HG03457 (cell line): ENCODE measurements around the gene SLC17A7.
"Not testable (repeated sequence)": the region's sequence is repeated elsewhere in the genome, so short reads cannot be mapped to it uniquely, and the experiment has no call there.

ENCODE experiments used
- ATAC-seq: cut with Tn5 transposase; IDR thresholded peaks from one replicate; pipeline ENCODE4 v1.9.1; 2021; ENCODE audit warnings: moderate number of reproducible peaks; ENCODE audit not compliant: unreplicated experiment

The SLC17A7 gene

DNA sequence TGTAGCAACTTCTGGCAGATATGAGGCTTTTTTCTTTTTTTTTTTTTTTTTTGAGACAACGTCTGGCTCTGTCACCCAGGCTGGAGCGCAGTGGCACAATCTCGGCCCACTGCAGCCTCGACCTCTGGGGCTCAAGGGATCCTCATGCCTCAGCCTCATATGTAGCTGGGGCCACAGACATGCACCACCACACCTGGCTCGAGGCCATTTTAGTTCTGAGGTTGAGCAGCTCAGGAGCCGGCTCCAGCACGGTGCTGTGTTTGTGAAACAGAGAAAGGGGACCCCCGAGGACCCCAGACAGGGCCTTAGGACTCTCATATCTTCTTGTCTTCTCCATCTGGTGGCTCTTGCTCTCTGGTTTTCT is 29.3 kb upstream of the SLC17A7 start:
- ATAC-seq: no peak

DNA sequence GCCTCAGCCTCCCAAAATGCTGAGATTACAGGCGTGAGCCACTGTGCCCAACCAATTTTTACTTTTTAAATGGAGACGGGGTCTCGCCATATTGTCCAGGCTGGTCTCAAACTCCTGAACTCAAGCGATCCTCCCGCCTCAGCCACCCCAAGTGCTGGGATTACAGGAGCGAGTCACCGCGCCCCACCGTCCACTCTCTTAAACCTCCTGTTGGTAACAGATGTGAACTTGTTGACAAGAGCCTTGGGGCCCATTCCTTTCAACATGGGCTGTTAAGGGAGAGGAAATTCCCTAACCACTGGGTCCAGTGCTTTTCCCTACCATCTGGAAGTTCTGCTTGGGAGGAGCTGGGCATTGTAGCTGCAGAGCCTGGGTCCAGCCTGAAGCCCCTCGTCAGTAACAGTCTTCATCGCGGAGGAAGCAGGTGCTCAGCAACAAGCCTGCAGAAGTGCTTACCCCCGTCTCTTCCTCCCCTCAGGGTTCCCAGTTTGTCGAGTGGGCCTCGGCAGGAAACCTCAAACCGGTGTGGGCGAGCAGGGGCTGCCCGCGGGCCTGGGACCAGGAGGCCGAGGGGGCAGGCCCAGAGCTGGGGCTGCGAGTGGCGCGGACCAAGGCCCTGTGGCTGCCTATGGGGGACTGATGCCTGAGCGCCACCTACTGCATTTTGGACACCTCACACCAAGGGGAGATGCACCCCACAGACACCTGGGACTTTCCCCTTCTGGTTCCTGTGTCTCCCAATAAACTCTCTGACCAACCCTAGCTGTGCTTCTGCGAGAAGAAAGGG is 28.7 kb upstream of the SLC17A7 start:
- peak; percentile 43 for ATAC-seq

DNA sequence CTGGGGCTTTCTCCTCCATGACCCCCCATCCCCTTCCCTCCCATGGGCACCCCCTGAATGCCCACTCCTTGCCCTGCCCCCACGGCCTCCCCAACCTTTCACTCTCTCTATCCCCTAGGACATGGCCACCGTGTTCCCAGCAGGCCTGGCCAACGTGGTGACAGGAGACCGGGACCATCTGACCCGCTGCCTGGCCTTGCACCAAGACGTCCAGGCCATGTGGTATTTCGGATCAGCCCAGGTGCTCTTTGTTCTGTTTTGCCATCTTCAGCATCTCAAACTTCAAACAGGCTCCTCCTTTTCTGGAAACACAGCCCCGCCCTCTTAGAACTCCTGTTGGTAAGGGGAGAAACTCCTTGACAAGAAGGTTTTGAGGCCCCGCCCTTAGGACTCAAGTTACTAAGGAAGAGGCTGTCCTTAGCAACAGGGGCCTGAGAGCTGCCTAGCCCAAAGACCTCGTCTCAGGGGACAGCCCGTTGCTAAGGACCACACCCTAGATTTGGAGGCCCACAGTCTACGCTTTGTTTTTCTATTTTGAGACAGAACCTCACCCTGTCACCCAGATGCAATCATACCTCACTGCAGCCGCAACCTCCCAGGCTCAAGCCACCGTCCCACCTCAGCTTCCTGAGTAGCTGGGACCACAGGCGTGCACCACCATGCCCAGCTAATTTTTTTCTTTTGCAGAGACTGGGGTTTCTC is 27.6 kb upstream of the SLC17A7 start:
- no peak for ATAC-seq

DNA sequence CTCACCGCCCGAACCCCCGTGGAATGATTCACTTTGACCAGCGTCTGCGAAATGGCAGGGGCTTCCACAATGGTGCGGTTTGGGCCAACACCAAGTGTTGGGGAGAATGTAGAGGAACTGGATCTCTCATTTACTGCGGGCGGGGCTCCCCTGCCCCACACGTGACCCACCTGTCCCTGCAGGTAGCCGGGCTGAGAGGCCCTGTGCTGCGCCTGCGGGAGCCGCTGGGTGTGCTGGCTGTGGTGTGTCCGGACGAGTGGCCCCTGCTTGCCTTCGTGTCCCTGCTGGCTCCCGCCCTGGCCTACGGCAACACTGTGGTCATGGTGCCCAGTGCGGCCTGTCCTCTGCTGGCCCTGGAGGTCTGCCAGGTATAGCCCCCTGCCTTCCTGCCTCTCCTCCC is 26.9 kb upstream of the SLC17A7 start:
- no peak for ATAC-seq

DNA sequence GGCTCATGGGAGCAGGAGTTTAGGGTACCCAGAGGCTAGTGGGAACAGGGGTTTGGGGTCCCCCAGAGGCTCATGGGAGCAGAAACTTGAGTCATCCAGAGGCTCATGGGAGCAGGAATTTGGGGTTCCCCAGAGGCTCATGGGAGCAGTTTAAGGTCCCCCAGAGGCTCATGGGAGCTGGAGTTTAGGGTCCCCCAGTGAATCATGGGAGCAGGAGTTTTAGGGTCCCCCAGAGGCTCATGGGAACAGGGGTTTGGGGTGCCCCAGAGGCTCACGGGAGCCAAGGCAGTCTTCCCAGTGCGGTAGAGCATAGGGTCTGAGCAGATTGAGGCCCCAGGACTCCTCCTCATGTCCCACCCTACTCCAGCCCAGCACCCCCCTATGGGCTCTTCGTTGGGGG is 24.0 kb upstream of the SLC17A7 start:
- no peak for ATAC-seq

DNA sequence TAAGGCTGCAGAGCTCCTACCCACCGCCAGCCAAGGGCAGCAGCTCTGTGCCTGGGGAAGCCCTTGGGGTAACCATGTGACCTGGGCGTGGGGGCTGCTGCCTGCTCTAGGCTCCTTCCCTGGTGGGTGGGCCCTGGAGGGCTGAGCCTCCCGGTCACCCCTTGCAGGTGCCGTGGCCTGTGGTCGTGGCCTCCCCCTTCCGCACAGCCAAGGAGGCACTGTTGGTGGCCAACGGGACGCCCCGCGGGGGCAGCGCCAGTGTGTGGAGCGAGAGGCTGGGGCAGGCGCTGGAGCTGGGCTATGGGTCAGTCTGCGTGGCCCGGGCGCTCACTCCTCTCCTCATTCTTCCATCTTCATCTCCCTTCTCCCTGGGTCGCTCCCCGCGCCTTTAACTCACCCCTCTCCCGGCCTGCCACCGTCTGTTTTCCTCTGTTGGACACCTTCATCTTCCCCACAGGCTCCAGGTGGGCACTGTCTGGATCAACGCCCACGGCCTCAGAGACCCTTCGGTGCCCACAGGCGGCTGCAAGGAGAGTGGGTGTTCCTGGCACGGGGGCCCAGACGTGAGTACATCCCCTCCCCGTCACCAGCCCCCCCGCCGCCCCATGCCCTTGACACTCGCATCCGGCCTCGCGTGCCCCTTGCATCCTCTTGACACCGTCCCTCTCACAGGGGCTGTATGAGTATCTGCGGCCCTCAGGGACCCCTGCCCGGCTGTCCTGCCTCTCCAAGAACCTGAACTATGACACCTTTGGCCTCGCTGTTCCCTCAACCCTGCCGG is 22.8 kb upstream of the SLC17A7 start:
- ATAC-seq: no peak

DNA sequence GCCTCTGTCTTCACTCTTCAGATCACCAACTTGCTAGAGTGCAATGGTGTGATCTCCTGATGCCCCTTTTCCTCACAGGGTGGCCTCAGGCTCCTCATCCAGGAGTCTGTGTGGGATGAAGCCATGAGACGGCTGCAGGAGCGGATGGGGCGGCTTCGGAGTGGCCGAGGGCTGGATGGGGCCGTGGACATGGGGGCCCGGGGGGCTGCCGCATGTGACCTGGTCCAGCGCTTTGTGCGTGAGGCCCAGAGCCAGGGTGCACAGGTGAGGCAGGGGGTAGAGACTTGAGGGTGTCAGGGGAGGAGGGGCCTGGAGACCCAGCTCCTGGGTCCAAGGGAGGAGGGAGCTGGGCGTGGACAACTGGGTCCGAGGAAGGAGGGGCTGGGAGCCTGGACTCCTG is 21.2 kb upstream of the SLC17A7 start:
- ATAC-seq: no peak

DNA sequence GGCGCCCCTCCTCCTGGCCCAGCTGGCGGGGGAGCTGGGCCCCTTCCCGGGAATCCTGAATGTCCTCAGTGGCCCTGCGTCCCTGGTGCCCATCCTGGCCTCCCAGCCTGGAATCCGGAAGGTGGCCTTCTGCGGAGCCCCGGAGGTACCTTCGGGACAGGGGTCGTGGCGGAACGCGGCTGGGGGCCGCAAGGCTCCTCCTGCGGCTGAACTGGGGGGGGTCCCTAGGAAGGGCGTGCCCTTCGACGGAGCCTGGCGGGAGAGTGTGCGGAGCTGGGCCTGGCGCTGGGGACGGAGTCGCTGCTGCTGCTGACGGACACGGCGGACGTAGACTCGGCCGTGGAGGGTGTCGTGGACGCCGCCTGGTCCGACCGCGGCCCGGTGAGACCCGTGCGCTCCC is 20.3 kb upstream of the SLC17A7 start:
- no peak for ATAC-seq

DNA sequence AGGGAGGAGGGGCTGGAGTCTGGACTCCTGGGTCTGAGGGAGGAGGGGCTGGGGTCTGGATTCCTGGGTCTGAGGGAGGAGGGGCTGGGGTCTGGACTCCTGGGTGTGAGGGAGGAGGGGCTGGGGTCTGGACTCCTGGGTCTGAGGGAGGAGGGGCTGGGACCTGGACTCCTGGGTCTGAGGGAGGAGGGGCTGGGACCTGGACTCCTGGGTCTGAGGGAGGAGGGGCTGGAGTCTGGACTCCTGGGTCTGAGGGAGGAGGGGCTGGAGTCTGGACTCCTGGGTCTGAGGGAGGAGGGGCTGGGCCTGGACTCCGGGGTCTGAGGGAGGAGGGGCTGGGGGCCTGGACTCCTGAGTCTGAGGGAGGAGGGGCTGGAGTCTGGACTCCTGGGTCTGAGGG is 19.8 kb upstream of the SLC17A7 start:
- ATAC-seq: not testable (repeated sequence)

DNA sequence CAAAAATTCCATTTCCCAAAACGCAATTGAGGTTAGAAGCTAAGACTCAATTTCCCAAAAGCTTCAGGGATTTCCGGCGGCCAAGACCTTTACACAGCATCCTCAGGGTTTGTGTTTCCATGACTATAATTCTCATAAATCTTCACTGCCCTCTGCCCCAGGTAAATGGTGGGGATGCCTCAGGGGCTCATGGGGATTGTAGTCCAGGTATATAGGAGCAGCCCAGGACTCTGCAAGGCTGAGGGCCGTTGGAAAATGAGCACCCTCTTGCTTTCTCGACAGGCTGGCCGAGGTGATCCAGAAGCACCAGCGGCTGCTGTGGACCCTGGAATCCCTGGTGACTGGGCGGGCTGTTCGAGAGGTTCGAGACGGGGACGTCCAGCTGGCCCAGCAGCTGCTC is 18.1 kb upstream of the SLC17A7 start:
- ATAC-seq: no peak

DNA sequence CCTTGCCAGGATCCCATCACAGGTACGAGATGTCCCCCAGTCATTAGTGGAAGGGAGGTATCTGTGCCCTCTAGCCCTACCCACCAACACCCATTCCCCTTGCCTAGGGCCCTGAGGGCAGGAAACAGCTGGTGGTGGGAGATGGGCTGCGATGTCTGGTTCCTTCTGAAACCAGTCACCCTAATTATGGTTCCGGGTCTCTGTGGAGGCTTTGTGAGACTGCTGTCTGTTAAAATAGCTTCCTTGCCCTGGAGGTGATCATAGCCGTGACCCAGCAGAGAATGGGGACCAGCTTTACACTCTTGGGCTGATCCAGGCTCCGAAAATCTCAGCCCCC is 17.2 kb upstream of the SLC17A7 start:
- no peak for ATAC-seq

DNA sequence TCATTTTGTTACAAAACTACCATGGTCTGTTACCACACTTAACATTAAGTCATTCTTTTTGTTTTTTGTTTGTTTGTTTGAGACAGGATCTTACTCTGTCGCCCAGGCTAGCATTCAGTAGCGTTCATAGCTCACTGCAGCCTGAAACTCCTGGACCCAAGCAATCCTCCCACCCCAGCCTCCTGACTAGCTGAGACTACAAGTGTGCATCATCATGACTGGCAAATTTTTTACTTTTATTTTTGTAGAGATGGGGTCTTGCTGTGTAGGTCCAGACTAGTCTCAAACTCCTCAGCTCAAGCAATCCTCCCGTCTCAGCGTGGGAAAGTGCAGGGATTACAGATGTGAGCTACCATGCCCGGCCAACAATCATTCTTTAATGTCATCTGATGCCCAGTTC is 15.0 kb upstream of the SLC17A7 start:
- ATAC-seq: no peak

DNA sequence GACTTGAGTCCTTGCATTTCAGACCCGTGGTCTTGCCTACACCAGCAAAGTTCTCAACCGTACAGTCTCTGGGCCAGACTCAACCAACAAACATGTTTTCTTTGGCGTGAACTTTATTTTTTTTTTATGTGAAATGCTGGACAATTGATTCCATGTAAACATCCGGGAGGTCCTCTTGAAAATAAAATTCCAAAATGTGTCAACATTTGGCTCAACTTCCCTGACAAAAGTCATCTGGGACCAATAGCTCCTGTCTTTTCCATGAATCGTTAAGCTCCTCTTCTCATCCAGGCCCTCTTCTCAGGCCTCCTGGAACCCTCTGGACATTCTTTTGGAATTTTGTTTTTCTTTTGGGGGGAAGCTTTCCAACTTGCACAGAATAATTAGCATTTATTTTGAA is 14.4 kb upstream of the SLC17A7 start:
- ATAC-seq: no peak

DNA sequence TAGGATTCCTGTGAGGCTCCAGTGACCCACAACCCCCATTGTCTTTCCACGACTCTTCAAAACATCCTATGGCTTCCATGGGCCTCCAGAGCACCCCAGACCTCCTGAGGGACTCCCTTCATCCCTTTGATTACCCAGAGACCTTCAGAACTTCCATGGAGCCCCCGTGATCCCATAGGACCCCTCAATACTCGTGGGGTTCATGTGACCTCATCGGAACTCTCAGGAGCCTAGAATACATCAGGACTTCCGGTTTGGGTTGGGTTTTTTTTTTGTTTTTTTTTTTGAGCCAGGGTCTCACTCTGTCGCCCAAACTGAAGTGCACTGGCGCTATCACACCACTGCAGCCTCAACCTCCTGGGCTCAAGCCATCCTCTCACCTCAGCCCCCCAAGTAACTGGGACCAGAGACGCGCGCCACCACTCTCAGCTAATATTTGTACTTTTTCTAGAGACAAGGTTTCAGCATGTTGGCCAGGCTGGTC is 12.5 kb upstream of the SLC17A7 start:
- no peak for ATAC-seq

DNA sequence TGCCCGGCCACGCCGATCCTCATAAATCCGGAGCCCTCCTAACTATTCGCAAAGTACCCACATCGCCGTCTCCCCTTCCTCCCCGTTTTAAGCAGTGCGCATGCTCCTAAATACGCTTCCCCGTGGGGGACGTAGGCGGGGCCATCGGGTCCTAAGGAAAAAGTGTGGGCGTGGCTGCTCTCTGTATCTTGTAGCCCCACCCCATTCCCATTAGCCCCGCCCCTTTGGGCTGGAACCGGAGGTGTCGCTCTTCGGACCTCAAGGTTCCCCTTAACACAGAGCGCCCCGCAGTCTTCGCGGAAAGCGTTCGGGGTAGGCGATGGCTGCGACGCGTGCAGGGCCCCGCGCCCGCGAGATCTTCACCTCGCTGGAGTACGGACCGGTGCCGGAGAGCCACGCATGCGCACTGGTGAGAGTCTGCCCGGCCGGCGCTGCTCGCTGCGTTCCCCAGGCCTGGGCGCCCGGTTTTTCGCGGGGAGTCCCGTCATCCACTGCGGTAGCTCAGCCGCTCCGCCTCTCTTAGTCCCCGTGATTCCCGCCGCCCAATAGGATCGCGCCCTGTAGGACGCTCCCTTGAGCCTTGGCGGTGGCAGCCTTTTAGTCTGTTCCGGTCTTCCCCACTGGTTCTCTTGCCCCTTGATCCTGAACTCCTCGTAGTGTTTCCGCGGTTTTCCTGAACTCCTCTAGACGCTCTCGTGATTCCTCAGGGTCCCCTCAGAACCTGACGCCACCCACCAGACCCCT is 11.9 kb upstream of the SLC17A7 start, which contains the start of gene ALDH16A1:
TSS of gene ALDH16A1 (plus strand) at position 213 of the 744 bp plus-strand sequence. CDS start at position 320, 107 bp downstream.
- ATAC-seq: peak; percentile 59

DNA sequence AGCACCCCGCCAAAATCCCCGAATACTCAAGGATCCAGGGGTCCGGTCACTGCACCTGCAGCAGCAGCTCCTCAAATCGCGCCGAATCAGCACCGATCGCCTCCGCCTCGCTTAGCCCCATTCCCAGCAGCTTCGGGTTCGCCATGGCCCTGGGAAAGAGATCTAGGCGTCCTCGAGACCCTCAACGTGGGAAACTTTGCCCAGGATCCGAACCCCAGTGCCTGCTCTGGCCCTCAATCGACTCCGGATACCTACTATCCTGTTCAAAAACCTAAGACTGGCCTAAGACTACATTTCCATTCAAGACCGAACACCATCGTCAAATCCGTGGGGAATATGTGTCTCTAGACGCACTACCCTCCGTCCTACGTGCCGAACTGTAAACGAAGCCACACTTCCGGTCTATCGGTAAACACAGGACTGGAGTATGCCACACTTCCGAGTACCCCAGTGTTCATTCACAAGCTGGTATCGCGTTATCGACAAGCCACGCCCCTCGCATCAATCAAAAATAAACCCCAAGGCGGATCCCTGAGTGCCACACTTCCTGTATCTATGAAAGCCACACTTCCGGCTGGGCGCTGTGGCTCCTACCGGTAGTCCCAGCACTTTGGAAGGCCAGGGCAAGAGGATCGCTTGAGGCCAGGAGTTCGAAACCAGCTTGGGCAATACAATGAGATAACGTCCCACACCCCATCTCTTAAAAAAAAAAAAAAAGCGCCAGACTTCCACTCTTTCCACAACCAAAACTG is 10.3 kb upstream of the SLC17A7 start, which contains the start of gene PIH1D1:
TSS of gene PIH1D1 (minus strand) at position 385 of the 752 bp plus-strand sequence. CDS start at position 145, 240 bp downstream.
- peak; percentile 59 for ATAC-seq

DNA sequence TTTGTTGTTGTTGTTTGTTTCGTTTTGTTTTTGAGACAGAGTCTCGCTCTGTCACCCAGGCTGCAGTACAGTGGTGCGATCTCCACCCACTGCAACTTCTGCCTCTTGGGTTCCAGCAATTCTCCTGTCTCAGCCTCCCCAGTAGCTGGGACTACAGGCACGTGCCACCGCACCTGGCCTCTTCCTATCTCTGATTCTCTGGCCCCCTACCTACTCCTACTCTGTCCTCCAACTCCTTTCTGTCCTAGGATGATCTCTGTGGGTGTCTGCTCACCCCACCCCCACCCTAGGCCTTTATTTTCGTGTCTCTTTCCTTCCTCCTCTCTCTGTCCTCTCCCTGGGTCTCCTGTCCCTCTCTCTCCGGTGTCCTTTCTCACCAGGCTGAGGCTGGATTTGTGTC is 9.1 kb upstream of the SLC17A7 start:
- no peak for ATAC-seq

DNA sequence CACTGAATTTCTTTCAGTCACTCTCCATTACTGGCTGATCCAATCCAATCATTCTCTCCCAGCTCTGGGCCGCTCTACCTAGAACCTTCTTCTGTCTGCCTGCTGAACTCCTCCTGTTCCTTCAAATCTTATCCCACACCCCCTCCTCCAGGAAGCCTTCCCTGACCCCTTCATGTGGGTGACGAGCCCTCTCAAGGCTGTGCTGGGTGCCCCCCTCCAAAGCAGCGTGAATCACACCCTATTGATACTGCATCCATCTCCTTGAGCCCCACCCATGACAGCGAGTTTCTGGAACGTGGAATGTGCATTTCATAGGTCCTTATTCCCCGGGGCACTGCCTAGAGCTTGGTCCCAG is 7.1 kb upstream of the SLC17A7 start:
- ATAC-seq: no peak

DNA sequence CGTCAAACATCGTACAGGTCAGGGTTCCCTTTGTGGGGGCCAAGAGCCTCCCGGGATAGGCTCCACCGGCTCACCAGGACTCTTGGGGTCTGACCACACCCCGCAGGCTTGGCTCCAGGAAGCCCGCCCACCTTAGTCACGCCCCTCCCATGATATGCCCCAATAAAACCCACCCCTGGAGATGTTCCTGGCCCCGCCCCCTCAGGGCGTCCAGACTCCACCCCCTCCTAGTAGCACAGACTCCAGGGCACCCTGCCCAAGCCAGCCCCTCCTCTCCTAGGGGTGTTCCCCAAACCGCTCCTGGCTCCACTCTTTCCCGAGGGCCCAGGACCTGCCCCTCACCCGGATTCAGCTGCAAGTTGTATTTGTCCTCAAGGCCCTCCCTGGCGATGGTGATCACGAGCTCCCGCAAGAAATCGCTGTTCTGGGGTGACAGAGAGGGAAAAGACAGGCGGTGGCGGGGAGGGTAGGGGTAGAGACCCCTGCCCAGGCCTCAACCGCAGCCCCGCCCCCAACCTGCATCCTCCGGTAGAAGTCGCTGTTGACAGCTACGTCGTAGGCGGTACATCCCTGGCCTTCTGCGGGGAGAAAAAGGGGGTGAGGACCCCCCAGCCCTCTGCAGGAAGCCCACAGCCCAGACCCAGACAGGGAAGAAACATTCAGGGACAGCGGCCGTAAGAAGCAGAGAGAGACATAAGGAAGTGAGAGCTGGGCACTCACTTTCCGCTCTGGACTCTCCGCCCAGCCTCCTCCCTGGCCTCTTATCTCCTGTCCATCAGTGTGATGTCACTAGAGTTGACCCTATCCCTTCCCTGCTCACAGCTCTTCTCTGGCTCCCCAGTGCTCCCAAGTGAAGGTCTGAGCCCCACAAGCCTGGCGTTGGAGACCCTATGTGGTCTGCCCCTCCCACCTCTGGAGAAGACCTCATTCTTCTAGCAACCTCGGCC is 6.4 kb upstream of the SLC17A7 start:
- ATAC-seq: no peak
